SK-MEL-5 (cell line): Measurements from ENCODE around the gene HINT3. TPM values are rescaled to one million over a fixed set of nuclear protein-coding genes. Genes with fewer than 3 reads are reported as not detected.
"Not testable (repeated sequence)": the region's sequence is repeated elsewhere in the genome, so short reads cannot be mapped to it uniquely, and the experiment has no call there.

Source experiments
- DNase-seq: peaks from one replicate; pipeline ENCODE4 v3.0.0-alpha.2; 2016; ENCODE audit warnings: low read depth, low spot score
- in situ Hi-C: cut with HindIII; loops from 2 replicates; pipeline ENCODE4 v1.10.0; 2016; ENCODE audit warnings: low sequenced_read_pairs, high pct_unique_total_duplicates, low pct_unique_long_range_greater_than_20kb
- total RNA-seq: library from RNA; depleted of rRNA; stranded (reverse); fragments of >200 nt; shearing (Covaris generic); gene quantifications from 2 replicates; pipeline ENCODE4 v1.2.3, GENCODE V29; 2014

Gene HINT3
- total RNA-seq, 1 experiment from 2014 or later: 19.6 TPM

- DNase-seq: peak; percentile 71
- in situ Hi-C loops: no loop called here
These were observed 3.6 kb upstream of the HINT3 start for GRCh38 chr6:125952764-125953501.

DNA sequence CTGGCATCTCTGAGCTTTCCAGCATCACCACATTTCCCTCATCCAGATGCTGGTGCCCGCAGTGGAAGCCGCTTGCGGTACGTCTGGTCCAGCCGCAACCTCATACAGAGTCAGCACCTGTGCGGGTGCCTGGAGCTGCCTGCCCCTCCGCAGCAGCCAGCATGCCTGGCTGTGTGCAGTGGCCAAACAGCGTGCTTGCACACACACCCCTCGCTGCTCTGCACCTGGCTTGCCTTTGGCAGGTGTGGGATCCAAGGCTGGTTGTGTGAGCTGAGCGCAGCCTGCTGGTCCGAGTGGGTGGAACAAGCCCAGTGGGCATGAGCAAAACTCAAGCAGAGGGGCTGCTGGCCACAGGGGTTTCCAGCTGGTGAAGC lies 3.1 kb upstream of the HINT3 start:
- DNase-seq: no peak
- in situ Hi-C loops: no loop called here

GRCh38 chr6:125954735-125955339 lies 1.7 kb upstream of the HINT3 start:
- DNase-seq: no peak
- in situ Hi-C loops: no loop called here

- DNase-seq: no peak
- in situ Hi-C loops: no loop called here
These were observed 597 bp upstream of the HINT3 start for GRCh38 chr6:125955973-125956372.

DNA sequence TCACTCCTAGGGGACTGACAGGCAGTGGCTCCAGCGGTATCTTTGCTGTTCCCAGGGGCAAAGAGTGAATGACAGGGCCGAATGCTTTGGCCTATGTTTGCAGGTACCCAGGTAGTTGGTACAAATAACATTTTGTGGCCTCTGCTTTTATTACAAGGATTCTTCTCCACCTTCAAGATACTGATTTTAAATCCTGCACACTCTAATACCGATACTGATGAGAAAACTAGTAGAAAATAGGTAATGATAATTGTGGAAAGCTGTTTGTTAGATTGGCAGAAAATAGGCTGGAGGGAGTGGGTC lies 772 bp downstream of the HINT3 start:
- in situ Hi-C loops: no loop called here

DNA sequence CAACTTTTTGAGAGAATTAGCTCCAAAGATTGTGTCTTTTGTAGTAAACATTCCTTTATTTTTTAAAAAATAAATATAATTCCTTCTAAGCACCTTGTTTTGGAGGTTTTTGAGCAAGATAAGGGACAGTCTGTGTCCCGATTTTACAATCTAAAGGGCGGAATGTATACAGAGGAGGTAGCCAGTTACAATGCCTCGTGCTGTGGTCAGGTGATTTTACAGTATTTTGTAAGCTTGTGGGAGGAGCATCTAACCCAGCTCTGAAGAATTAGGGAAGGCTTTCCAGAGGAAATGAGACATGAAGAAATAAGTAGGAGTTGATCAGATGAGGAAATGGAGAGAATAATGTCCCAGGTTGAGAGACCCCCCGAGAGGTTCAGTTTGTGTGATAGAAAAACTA lies 1.3 kb downstream of the HINT3 start:
- DNase-seq: peak; percentile 76
- in situ Hi-C loops: no loop called here

More for the DNA sequence above, 772 bp downstream of the HINT3 start:
- DNase-seq: no peak

DNA sequence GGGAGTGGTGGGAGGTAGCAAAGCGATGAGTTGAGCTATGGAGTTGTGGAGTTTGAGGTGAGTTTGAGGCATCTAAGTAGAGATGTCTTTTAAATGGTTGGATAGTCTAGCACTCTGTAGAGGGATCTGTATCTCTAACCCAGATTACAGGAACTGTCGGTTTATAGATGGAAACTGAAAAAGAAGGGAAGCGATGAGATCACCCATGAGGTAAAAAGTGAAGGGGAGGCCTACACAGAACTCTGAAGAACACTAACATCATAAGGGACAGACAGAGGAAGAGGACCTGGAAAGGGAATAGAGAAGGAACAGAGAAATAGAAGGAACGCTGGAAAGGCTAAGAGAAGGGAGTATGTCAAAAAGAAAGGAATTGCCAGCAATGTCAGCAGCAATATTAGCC lies 2.5 kb downstream of the HINT3 start:
- in situ Hi-C loops: no loop called here
- no peak for DNase-seq

DNA sequence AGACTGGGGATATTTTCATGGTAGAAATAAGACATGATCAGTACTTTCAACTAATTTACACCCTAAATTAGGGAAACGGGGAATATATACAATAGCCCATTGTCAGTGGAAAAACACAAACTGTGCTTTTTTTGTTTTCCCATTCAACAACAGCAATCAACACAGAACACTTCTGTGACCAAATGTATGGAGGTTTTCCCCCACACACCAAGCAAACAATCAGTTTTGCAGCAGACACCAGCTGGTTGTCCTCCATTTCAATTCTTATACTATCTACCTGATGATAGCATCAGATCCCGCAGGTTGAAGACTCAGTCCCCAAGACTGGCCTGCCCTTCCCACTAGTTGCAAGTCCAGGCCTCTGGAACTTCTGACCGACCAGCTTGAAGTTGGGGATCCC lies 4.5 kb downstream of the HINT3 start:
- no peak for DNase-seq
- in situ Hi-C loops: no loop called here

GRCh38 chr6:125962900-125963497 lies 6.4 kb downstream of the HINT3 start:
- in situ Hi-C loops: no loop called here
- no peak for DNase-seq

DNA sequence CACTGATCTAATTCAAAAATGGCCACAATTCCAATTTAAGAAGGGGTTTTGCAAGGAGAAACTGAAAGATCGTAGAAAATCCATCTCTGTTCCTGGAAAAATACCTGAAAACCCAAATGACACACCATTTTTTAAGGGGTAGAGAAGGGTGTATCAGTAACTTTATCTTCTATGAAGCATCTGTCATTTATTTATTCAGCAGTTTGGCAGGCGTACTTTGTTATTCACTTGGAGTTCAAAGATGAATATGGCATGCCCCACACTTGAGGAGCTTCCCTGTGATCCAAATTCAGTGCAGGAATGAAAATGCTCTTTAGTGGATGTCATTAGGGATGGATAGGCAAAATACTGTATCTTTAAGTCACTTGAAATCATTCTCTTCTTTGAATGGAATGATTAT lies 7.2 kb downstream of the HINT3 start:
- no peak for DNase-seq
- in situ Hi-C loops: no loop called here

DNA sequence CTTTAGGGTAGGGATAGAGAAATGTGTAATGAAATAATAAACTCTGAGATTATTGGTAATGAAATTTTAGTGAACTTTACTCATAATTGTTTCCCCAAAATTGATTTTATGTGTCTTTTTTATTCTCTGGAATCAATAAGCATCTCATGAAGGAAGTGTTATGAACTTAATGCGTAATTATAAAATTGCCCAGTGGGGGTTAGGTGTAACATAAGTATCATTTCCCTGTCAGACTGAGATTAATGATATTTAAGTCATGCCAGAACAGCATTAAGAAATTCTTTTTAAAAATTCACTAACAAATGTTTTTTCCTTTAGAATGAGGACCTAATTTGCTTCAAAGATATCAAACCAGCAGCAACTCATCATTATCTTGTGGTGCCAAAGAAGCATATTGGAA lies 10.0 kb downstream of the HINT3 start:
- in situ Hi-C loops: no loop called here
- DNase-seq: no peak

DNA sequence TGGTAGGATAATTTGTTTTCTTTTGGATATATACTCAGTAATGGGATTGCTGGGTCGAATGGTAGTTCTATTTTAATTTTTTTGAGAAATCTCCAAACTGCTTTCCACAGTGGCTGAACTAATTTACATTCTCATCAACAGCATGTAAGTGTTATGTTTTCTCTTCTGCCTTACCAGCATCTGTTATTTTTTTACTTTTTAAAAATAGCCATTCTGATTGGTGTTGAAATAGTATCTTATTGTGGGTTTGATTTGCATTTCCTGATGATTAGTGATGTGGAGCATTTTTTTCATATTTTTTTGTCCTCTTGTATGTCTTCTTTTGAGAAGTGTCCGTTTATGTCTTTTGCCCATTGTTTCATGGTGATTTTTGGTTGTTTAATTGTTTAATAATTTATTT lies 11.9 kb downstream of the HINT3 start:
- no peak for DNase-seq
- in situ Hi-C loops: no loop called here

GRCh38 chr6:125970760-125971159 lies 14.2 kb downstream of the HINT3 start:
- in situ Hi-C loops: no loop called here
- no peak for DNase-seq

GRCh38 chr6:125972478-125972877 lies 15.9 kb downstream of the HINT3 start:
- DNase-seq, in situ Hi-C loops: not testable (repeated sequence)

DNA sequence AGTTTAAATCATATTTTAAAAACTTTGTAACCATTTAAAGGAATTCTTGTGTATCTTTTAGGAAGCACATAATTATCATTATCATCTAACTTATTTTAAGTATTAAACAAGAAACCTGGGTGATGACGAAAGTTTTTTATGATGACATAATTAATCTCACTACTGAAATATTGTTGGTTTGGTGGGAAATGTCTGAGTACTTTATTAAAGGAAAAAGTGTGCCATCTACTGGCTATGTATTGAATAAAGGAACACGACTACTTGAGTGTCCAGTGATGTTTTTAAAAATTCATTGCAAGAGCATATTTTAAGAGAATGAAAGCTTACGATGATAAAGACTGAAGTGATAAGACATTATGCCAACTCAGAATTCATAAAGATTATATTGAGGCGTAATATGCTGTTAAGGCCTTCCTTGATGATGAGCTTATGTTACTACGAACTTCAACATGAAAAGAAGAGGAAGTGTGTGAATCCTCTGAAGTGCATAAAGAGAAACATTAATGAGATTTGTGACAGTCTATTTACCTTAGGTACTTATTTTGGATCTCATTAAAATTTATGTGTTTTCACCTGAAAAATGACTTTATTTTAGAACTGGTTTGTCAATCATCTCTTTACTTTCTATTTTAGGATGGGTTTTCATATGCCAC lies 17.8 kb downstream of the HINT3 start:
- peak; percentile 70 for DNase-seq
- in situ Hi-C loops: no loop called here

- in situ Hi-C loops: no loop called here
These were observed 22.5 kb downstream of the HINT3 start for GRCh38 chr6:125979101-125979500.

DNA sequence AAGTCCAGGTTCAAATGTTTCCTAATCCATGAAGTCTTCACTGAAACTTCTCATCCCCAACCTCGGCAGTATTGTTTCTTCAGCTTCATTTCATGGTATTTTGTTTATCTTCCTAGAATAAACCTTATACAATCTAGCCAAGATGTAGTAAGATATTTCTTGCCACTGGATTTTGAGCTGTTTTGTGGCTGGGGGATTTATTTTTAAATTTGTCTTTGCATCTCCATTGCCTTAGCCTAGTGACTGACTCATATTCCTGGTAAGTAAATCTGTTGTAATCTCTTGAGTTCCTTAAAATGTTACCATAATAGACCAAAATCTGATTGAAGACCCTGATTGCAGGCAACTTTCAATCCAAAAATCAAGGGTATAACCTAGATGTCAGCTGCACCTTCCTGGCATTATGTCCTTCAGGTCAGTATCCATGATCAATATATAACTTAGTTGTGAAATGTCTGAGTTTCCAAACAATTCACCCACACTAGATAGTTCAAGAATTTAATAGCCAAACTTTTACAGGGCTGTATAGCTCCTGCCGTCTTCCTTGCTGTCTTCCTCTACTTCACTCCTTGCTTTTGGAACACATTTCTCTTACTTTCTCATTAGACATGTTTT lies 25.1 kb downstream of the HINT3 start:
- DNase-seq: no peak
- in situ Hi-C loops: no loop called here

More at GRCh38 chr6:125979101-125979500, 22.5 kb downstream of the HINT3 start:
- DNase-seq: no peak

DNA sequence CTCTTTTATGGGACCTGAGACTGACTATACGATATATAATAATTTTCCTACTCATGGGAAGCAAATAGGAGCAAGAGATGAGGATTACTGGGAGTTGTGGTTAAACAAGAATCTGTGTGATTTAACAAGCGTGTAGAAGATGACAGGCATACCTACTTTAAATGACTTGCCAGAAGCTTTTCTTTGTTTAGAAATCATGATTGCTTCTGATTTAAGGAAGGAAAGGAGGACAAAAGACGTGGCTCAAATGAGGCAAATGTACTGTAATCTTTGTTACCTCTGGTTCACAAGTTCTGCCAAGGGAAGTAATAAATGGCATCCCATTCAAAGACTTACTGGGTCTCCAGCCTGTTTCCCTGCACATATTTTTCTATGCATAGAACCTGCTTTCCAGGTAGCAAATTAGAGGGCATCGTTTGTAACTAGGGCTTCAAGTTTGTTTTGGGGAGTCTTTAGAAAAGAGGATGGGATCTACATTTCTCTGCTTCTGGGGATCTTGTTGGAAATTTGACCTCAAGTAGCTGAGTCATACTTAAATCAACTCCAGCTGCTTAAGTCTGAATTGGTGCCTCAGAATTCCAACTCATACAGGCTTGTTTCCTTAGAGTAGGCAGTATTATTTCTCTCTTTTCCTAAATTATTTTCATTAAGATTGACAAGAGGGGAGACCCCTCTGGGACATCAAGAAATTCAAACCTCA lies 26.8 kb downstream of the HINT3 start:
- DNase-seq: no peak
- in situ Hi-C loops: no loop called here
